H7 (cell line): ENCODE measurements around the gene GPC5. TPM values are rescaled to one million over a fixed set of nuclear protein-coding genes. Genes with fewer than 3 reads are reported as not detected.

Experiments used
- DNase-seq: peaks from one replicate; pipeline ENCODE4 v3.0.0; 2012
- H3K27me3 ChIP-seq: 2 replicates; pipeline ENCODE4 v1.6.0; 2011; ENCODE audit warnings: mild to moderate bottlenecking, low read length; ENCODE audit not compliant: control insufficient read depth, insufficient read depth
- H3K36me3 ChIP-seq: replicated peaks from 2 replicates; pipeline ENCODE4 v1.5.1; 2011; ENCODE audit warnings: low read length; ENCODE audit not compliant: control insufficient read depth, insufficient read depth
- H3K4me3 ChIP-seq: 2 replicates; pipeline ENCODE4 v1.5.1; 2011; ENCODE audit warnings: low read depth, mild to moderate bottlenecking, control low read depth, low read length, moderate library complexity; ENCODE audit not compliant: insufficient read depth
- total RNA-seq: library from RNA; depleted of rRNA; stranded (reverse); fragments of >200 nt; shearing (Covaris generic); gene quantifications from 2 replicates; pipeline ENCODE4 v1.2.3, GENCODE V29; 2014

Gene GPC5
- total RNA-seq, 1 experiment from 2014 or later: 0.07 TPM

DNA sequence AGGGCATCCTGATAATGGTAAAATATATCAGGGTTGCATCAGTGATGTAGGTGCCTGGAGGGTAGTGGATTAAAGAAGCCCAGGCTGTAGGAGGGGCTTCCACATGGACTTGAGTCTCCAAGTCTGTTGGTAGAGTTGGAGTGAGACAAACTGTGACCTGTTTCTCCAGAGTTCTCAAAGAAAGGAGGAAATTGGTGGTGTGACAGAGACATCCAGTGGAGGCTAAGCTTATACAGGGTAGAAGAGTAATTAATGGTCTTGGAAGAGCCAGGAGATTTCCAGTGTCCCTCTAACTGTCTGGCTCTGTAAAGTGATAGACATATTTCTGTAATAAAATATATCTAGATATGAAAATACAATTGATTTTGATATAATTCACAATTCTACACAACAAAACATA lies 61.1 kb downstream of the GPC5 start:
- no peaks in the 10 kb centered on the region for H3K27me3 ChIP-seq
- H3K36me3 ChIP-seq: no peaks in the 10 kb centered on the region
- no peak overlapping the region for H3K4me3 ChIP-seq
- no peak for DNase-seq

DNA sequence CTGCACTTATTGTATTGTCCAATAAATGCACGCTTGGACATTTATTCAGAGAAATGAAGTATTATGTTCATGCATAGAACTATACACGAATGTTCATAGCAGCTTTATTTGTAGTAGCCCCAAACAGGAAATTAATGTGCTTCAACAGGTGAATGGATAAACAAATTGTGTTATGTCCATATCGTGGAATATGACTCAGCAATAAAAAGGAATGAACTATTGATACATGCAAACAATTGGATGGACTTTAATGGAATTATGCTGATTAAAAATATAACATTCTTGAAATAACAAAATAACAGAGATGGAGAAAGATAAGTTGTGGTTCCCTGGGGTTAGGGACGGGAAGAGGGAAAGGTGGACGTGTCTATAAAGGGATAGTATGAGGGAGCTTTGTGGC lies 65.9 kb downstream of the GPC5 start:
- H3K36me3 ChIP-seq: no peaks in the 10 kb centered on the region
- H3K27me3 ChIP-seq: no peaks in the 10 kb centered on the region
- no peak overlapping the region for H3K4me3 ChIP-seq
- DNase-seq: no peak

DNA sequence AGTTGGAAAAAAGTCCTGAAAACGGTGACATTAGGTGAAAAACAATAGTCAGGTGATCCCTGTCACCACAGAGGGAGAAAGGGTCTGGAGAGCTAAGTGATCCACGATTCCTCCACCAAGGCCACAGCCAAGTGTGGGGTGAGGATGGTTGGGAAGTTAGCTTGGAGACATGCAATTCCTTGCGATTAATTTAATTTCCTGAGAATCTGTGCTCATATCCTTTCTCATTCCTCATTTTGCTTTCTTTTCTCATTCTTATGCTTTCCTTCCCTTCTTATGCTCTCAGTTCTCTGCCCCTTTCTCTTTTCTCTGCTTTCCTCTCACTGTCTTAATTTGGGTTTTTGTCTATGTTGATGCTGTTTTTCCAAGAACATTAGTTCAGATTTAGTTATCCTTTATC lies 68.8 kb downstream of the GPC5 start:
- DNase-seq: no peak
- Histone ChIP-seq H3K27me3 (no peaks in the 10 kb centered on the region), H3K4me3 (no peak overlapping the region), H3K36me3 (no peaks in the 10 kb centered on the region)

DNA sequence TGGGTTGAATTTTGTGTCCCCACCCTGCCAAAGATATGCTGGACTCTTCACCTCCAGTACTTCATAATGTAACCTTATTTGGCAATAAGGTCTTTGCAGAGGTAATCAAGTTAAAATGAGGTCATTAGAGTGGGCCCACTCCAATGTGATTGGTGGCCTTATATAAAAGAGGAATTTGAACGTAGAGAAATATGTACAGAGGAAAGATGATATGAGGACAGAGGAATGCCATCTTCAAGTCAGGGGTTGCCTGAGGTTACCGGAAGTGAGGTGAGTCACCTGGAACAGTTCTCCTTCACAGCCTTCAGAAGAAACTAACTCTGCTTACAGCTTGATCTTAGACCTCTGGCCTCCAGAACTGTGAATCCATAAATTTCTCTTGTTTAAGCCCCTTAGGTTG lies 69.9 kb downstream of the GPC5 start:
- DNase-seq: no peak
- Histone ChIP-seq H3K4me3 (no peak overlapping the region), H3K27me3 (no peaks in the 10 kb centered on the region), H3K36me3 (no peaks in the 10 kb centered on the region)

DNA sequence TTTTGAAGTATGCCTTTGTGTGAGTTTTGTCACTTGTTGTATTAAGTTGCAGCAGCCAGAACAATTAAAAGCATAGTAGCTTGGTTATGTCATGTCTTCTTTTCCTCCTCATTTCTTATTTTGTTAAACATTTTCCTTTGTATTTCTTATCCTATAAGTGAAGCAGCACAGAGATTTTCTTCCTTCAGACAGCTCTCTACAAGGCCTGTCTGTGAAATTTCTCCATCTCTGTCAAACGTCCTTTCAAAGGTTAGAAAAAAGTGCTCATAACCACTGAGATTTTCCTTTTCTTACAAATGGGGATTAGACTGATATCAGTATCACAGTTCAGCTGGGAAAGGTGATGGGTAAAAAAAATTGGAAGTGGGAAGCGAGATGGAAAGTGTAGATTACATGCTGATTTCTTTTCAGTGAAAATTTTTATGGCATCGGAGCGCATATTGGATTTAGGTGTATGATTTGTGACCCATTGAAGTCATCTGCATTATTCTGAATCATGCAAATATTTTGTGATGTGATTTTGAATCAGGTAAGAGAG lies 71.7 kb downstream of the GPC5 start:
- H3K4me3 ChIP-seq: no peak overlapping the region
- no peaks in the 10 kb centered on the region for H3K27me3 ChIP-seq
- H3K36me3 ChIP-seq: no peaks in the 10 kb centered on the region
- DNase-seq: no peak

DNA sequence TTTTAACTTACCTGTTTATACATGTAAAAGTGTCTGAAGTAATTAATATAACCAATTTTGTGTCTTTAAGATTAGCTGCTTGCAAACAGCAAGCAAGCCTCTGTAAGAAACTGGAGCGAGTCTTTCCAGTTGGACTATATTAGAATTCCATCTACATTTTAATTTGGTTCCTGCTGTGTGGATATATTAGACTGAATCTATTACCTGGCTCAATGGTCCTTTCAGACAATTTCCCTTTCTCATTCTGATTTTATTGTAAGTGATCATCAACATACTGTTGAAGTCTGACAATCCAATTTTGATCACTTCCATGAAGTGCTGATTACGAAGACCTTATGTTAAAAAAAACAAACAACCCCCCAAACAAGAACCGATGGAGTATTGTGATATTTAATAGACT lies 72.3 kb downstream of the GPC5 start:
- no peak overlapping the region for H3K4me3 ChIP-seq
- H3K36me3 ChIP-seq: no peaks in the 10 kb centered on the region
- DNase-seq: no peak
- H3K27me3 ChIP-seq: no peaks in the 10 kb centered on the region

DNA sequence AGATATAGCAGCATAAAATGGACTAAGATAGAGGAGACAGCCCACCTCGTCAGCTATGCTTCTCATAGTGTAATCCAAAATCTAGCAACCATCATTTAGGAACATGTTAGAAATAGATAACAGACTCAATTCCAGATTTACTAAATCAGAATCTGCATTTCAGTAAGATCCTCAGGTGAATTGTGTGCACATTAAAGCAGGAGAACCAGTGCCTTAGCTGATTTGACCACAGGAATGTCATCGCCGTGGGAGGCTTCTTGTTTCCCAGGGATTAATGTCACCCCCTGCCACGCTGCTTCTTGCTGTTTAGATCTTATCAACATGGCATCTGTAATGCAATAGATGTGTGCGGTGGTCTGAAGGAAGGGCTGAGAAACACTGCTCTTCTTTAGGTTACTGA lies 84.0 kb downstream of the GPC5 start:
- peak; percentile 2 for DNase-seq
- Histone ChIP-seq H3K4me3 (no peak overlapping the region), H3K27me3 (no peaks in the 10 kb centered on the region), H3K36me3 (no peaks in the 10 kb centered on the region)

DNA sequence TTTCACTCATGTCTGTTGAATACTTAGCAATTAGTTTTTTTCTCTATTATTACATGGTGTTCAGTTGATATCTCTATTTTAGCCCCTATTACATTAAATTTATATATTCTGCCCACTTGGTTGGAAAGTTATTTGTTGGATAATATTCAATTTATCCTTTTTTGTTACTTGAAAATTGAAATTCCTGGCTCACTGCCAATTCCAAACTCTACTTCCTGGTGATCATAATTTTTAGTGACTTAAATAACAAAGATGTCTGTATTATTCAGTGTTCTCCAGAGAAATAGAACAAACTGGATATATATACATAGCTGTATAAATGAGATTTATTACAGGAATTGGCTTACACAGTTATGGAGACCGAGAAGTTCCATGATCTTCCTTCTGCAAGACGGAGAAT lies 93.6 kb downstream of the GPC5 start:
- DNase-seq: no peak
- no peak overlapping the region for H3K4me3 ChIP-seq
- no peaks in the 10 kb centered on the region for H3K36me3 ChIP-seq
- H3K27me3 ChIP-seq: no peaks in the 10 kb centered on the region

DNA sequence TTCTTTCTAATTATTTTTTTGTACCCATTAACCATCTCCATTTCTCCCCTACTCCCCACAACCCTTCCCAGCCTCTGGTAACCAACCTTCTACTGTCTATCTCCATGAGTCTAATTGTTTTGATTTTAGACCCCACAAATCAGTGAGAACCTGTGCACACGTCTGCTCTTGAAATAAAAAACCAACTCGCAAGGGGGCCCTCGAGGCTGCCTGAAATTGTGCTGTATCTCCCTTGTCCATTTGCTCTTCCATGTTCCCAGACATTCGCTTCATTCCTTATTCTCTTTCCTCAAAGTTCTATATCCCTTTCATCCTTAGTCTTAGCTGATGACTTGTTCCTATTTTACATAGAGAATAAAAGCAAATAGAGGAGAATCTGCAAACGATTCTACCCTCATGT lies 95.0 kb downstream of the GPC5 start:
- H3K27me3 ChIP-seq: no peaks in the 10 kb centered on the region
- H3K4me3 ChIP-seq: no peak overlapping the region
- DNase-seq: no peak
- no peaks in the 10 kb centered on the region for H3K36me3 ChIP-seq

DNA sequence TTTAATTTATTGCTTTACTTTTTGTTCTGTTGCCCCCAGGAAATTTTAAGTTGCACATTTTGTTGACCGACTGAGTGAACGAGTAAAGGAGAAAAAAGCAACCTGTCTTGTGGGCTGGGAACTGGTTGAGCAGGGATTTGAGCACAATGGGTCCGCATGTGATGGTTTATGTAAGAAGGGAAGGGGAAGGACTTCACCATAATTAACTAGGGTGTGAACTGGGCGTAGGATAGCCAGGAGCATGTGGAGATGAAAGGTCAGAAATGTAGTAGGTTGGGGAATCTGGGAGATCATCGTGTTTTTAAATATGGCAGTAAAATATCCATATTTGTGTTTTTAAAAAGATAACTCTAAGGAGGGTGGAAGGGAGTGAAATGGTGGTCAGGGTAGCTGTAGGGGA lies 99.9 kb downstream of the GPC5 start:
- no peaks in the 10 kb centered on the region for H3K27me3 ChIP-seq
- no peak for DNase-seq
- H3K4me3 ChIP-seq: no peak overlapping the region
- H3K36me3 ChIP-seq: no peaks in the 10 kb centered on the region

DNA sequence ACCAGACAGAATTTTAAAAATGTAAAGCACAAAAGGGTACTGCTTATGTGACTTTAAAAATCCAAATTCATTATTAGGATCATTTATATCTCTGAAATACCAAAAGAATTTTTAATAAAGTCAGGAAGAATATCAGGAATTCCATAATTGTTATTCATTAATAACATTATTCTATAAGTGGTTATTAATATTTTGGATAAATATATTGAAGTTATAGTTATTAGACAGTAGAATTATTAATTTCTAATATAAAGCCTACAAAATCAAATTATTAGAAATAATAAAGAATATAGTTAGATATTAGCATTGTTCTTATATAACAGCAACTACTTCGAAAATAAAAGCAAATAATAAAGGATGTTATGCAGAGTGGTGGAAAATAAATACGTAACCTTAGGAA lies 105.8 kb downstream of the GPC5 start:
- H3K4me3 ChIP-seq: no peak overlapping the region
- no peak for DNase-seq
- H3K36me3 ChIP-seq: no peaks in the 10 kb centered on the region
- H3K27me3 ChIP-seq: no peaks in the 10 kb centered on the region

DNA sequence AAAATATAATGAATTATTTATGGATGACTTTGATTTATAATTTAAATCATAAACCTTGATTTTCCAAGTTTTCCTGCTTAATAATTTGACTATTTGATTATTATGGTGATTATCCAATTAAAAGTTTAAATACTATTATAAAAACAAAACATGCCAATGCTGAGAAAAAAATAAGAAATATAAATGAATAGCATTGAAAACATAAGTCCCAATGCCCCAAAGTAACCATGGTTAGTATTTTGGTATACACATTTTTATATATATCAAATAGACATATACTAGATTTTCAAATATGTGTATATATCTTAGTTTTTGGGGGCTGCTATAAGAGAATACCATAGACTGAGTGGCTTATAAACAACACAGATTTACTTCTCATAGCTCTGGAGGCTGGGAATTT lies 108.3 kb downstream of the GPC5 start:
- Histone ChIP-seq H3K36me3 (no peaks in the 10 kb centered on the region), H3K4me3 (no peak overlapping the region), H3K27me3 (no peaks in the 10 kb centered on the region)
- no peak for DNase-seq

DNA sequence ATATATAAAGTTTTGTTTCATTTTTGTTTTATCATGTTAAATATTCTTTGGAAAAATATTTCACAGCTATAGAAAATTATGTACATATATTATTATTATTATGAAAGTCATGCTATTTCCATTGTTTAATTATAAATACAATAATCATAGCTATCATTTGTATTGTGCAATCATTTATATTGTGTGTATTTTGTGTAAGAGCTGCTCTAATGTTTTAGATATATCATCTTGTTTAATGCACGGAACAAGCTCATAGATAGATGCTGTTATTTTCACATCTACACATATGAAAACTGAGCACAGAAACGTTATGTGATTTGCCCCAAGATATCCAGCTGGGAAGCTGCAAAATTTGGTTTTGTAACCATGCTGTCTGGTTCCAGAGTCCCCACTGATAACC lies 111.6 kb downstream of the GPC5 start:
- H3K36me3 ChIP-seq: no peaks in the 10 kb centered on the region
- H3K4me3 ChIP-seq: no peak overlapping the region
- no peak for DNase-seq
- no peaks in the 10 kb centered on the region for H3K27me3 ChIP-seq

DNA sequence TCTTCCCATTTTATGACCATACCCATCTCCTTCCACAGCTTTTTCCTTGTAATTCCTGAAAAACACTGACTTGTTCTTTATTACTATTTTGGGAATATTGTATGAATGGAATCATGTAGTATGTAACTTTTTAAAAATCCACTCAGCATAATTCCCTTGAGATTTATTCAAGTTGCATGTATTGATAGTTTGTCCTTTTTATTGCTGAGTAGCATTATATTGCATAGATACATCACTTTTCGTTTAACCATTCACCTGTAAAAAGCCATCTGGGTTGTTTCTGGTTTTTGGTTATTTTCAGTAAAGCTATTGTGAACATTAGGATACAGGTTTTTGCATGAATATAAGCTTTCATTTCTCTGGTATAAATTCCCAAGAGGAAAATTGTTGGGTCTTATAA lies 115.4 kb downstream of the GPC5 start:
- DNase-seq: no peak
- Histone ChIP-seq H3K27me3 (no peaks in the 10 kb centered on the region), H3K4me3 (no peak overlapping the region), H3K36me3 (no peaks in the 10 kb centered on the region)

DNA sequence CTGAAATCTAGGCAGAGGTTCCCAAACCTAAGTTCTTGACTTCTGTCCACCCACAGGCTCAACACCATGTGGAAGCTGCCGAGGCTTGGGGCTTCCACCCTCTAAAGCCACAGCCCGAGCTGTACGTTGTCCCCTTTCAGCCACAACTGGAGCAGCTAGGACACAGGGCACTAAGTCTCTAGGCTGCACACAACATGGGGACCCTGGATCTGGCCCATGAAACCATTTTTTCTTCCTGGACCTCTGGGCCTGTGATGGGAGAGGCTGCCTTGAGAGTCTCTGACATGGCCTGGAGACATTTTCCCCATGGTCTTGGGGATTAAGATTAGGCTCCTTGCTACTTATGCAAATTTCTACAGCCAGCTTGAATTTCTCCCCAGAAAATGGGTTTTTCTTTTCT lies 118.4 kb downstream of the GPC5 start:
- DNase-seq: no peak
- no peaks in the 10 kb centered on the region for H3K27me3 ChIP-seq
- no peaks in the 10 kb centered on the region for H3K36me3 ChIP-seq
- no peak overlapping the region for H3K4me3 ChIP-seq

DNA sequence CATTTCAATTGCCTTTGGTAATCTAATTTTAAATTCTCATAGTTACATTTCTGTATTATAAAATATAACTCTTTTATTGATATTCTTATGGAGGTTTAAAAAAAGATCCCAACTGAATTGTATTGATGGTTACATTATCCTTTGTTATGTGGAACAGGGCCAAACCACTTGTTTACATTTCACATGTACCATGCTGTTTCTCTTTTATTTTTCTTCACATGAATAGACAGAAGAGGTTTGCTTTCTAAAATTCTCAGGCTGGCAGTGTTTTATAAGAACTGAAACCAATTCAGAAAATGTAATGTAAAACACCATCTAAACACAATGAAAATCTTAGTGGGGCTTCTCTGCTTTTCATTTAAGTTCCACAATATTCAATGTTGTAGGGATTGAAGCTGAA lies 122.5 kb downstream of the GPC5 start:
- no peak overlapping the region for H3K4me3 ChIP-seq
- no peaks in the 10 kb centered on the region for H3K27me3 ChIP-seq
- no peak for DNase-seq
- H3K36me3 ChIP-seq: no peaks in the 10 kb centered on the region
